Measurements from ENCODE around the gene C20orf204.

The C20orf204 gene

GRCh38 chr20:64024141-64024990 lies 11.6 kb upstream of the C20orf204 start:
- Histone ChIP-seq H3K36me3 (replicated peaks in 1 of 2; ENCODE audit: control insufficient read depth in 2 of 2, insufficient read depth in 2 of 2, low read length in 2 of 2) (peaks cover 72 to 94% of the 10 kb centered on the region in 2 donors), H3K4me1 (ENCODE audit: control insufficient read depth in 2 of 2, insufficient read depth in 1 of 2, low read depth in 1 of 2, low read length in 2 of 2) (no peaks in the 10 kb centered on the region), H2BK15ac (ENCODE audit: low read length) (no peak overlapping the region), H3K79me1 (ENCODE audit: low read depth, low read length) (peaks cover 24% of the 10 kb centered on the region), H3K27me3 (ENCODE audit: control insufficient read depth in 3 of 3, insufficient read depth in 3 of 3, low read depth in 1 of 3, low read length in 3 of 3) (no peaks in the 10 kb centered on the region), H2BK5ac (ENCODE audit: low read length) (no peak overlapping the region), H3K4me2 (ENCODE audit: insufficient read depth, low read length, poor library complexity, severe bottlenecking) (no peak overlapping the region), H3K4ac (ENCODE audit: low read length) (no peak overlapping the region), H4K91ac (ENCODE audit: low read depth, low read length, poor library complexity) (no peak overlapping the region), H3K23ac (ENCODE audit: low read depth, low read length, poor library complexity) (peak overlapping the region; percentile 18), H2BK120ac (ENCODE audit: low read depth, low read length) (no peak overlapping the region), H3K14ac (ENCODE audit: low read length) (no peak overlapping the region), H2AK5ac (ENCODE audit: low read depth, low read length) (no peak overlapping the region), H3K18ac (ENCODE audit: low read length) (no peak overlapping the region), H3K27ac (replicated peaks; ENCODE audit: low read length) (no peak overlapping the region), H2AFZ (ENCODE audit: low read length) (no peak overlapping the region), H3K4me3 (ENCODE audit: low read length in 2 of 2) (peak overlapping the region in 1 of 2 donors; percentile 44), H2BK12ac (ENCODE audit: low read length) (no peak overlapping the region), H3K9me3 (replicated peaks in 1 of 2; ENCODE audit: control insufficient read depth in 2 of 2, insufficient read depth in 1 of 2, low read depth in 1 of 2, low read length in 2 of 2) (peaks cover 0 to 3% of the 10 kb centered on the region in 2 donors), H3K9ac (ENCODE audit: low read depth, low read length, poor library complexity) (peak overlapping the region; percentile 37), H4K8ac (ENCODE audit: low read depth, low read length) (no peak overlapping the region)
- no CpG with 5 or more reads among the region's 17 CpGs for WGBS, 2 donors (ENCODE audit: extremely low coverage in 2 of 2, insufficient read length in 2 of 2, insufficient replicate concordance in 1 of 2)
- DNase-seq (ENCODE audit: low spot score) = no peak

GRCh38 chr20:64025101-64025825 lies 10.7 kb upstream of the C20orf204 start:
- peaks cover 25% of the 10 kb centered on the region for H3K79me1 ChIP-seq (ENCODE audit: low read depth, low read length)
- peak overlapping the region; percentile 17 for H4K8ac ChIP-seq (ENCODE audit: low read depth, low read length)
- no peak overlapping the region for H2AK5ac ChIP-seq (ENCODE audit: low read depth, low read length)
- no peak overlapping the region for H3K4ac ChIP-seq (ENCODE audit: low read length)
- H3K4me1 ChIP-seq (ENCODE audit: control insufficient read depth in 2 of 2, insufficient read depth in 1 of 2, low read depth in 1 of 2, low read length in 2 of 2) = no peaks in the 10 kb centered on the region
- no peak overlapping the region for H2BK120ac ChIP-seq (ENCODE audit: low read depth, low read length)
- H3K27ac ChIP-seq (replicated peaks; ENCODE audit: low read length) = no peak overlapping the region
- peak overlapping the region; percentile 56 for H3K14ac ChIP-seq (ENCODE audit: low read length)
- no peak overlapping the region for H2BK5ac ChIP-seq (ENCODE audit: low read length)
- peak overlapping the region; percentile 73 for H3K23ac ChIP-seq (ENCODE audit: low read depth, low read length, poor library complexity)
- no peaks in the 10 kb centered on the region for H3K27me3 ChIP-seq (ENCODE audit: control insufficient read depth in 3 of 3, insufficient read depth in 3 of 3, low read depth in 1 of 3, low read length in 3 of 3)
- WGBS, 2 donors (ENCODE audit: extremely low coverage in 2 of 2, insufficient read length in 2 of 2, insufficient replicate concordance in 1 of 2) = no CpG with 5 or more reads among the region's 18 CpGs
- H3K4me3 ChIP-seq (ENCODE audit: low read length in 2 of 2) = no peak overlapping the region
- no peak overlapping the region for H3K9ac ChIP-seq (ENCODE audit: low read depth, low read length, poor library complexity)
- peaks cover 0 to 3% of the 10 kb centered on the region in 2 donors for H3K9me3 ChIP-seq (replicated peaks in 1 of 2; ENCODE audit: control insufficient read depth in 2 of 2, insufficient read depth in 1 of 2, low read depth in 1 of 2, low read length in 2 of 2)
- peaks cover 76 to 96% of the 10 kb centered on the region in 2 donors for H3K36me3 ChIP-seq (replicated peaks in 1 of 2; ENCODE audit: control insufficient read depth in 2 of 2, insufficient read depth in 2 of 2, low read length in 2 of 2)
- H4K91ac ChIP-seq (ENCODE audit: low read depth, low read length, poor library complexity) = no peak overlapping the region
- peak overlapping the region; percentile 17 for H2BK15ac ChIP-seq (ENCODE audit: low read length)
- no peak overlapping the region for H3K18ac ChIP-seq (ENCODE audit: low read length)
- no peak overlapping the region for H2BK12ac ChIP-seq (ENCODE audit: low read length)
- no peak overlapping the region for H2AFZ ChIP-seq (ENCODE audit: low read length)
- H3K4me2 ChIP-seq (ENCODE audit: insufficient read depth, low read length, poor library complexity, severe bottlenecking) = no peak overlapping the region
- no peak for DNase-seq (ENCODE audit: low spot score)

GRCh38 chr20:64025826-64026412 lies 10.1 kb upstream of the C20orf204 start:
- Histone ChIP-seq H2BK5ac (ENCODE audit: low read length) (no peak overlapping the region), H3K36me3 (replicated peaks in 1 of 2; ENCODE audit: control insufficient read depth in 2 of 2, insufficient read depth in 2 of 2, low read length in 2 of 2) (peaks cover 80 to 99% of the 10 kb centered on the region in 2 donors), H2BK120ac (ENCODE audit: low read depth, low read length) (no peak overlapping the region), H3K9me3 (replicated peaks in 1 of 2; ENCODE audit: control insufficient read depth in 2 of 2, insufficient read depth in 1 of 2, low read depth in 1 of 2, low read length in 2 of 2) (peaks cover 0 to 3% of the 10 kb centered on the region in 2 donors), H3K27ac (replicated peaks; ENCODE audit: low read length) (no peak overlapping the region), H3K23ac (ENCODE audit: low read depth, low read length, poor library complexity) (no peak overlapping the region), H3K9ac (ENCODE audit: low read depth, low read length, poor library complexity) (no peak overlapping the region), H3K27me3 (ENCODE audit: control insufficient read depth in 3 of 3, insufficient read depth in 3 of 3, low read depth in 1 of 3, low read length in 3 of 3) (no peaks in the 10 kb centered on the region), H4K91ac (ENCODE audit: low read depth, low read length, poor library complexity) (no peak overlapping the region), H3K18ac (ENCODE audit: low read length) (no peak overlapping the region), H3K4ac (ENCODE audit: low read length) (no peak overlapping the region), H4K8ac (ENCODE audit: low read depth, low read length) (no peak overlapping the region), H2BK12ac (ENCODE audit: low read length) (no peak overlapping the region), H3K4me3 (ENCODE audit: low read length in 2 of 2) (no peak overlapping the region), H2BK15ac (ENCODE audit: low read length) (no peak overlapping the region), H2AFZ (ENCODE audit: low read length) (no peak overlapping the region), H3K14ac (ENCODE audit: low read length) (no peak overlapping the region), H3K79me1 (ENCODE audit: low read depth, low read length) (peaks cover 25% of the 10 kb centered on the region), H2AK5ac (ENCODE audit: low read depth, low read length) (no peak overlapping the region), H3K4me2 (ENCODE audit: insufficient read depth, low read length, poor library complexity, severe bottlenecking) (no peak overlapping the region), H3K4me1 (ENCODE audit: control insufficient read depth in 2 of 2, insufficient read depth in 1 of 2, low read depth in 1 of 2, low read length in 2 of 2) (no peaks in the 10 kb centered on the region)
- no CpG with 5 or more reads among the region's 29 CpGs for WGBS, 2 donors (ENCODE audit: extremely low coverage in 2 of 2, insufficient read length in 2 of 2, insufficient replicate concordance in 1 of 2)
- DNase-seq (ENCODE audit: low spot score) = no peak
